ENCODE results near the gene AKAP4. TPM values are rescaled to one million over a fixed set of nuclear protein-coding genes. Genes with fewer than 3 reads are reported as not detected.

The AKAP4 gene
- total RNA-seq, 1 donor = not detected

GRCh38 chrX:50188859-50189600, 11.8 kb downstream of the AKAP4 start:
- H3K4me3 ChIP-seq (ENCODE audit: low read depth, low read length) = no peak overlapping the region
- TF ChIP-seq CTCF (IDR thresholded peaks at IDR 0.05; ENCODE audit: insufficient read depth, low read depth, low read length) = no peak
- DNase-seq (ENCODE audit: low read depth) = no peak

GRCh38 chrX:50183891-50184290, 16.9 kb downstream of the AKAP4 start:
- TF ChIP-seq CTCF (IDR thresholded peaks at IDR 0.05; ENCODE audit: insufficient read depth, low read depth, low read length) = no peak
- DNase-seq (ENCODE audit: low read depth) = no peak
- no peak overlapping the region for H3K4me3 ChIP-seq (ENCODE audit: low read depth, low read length)

DNA sequence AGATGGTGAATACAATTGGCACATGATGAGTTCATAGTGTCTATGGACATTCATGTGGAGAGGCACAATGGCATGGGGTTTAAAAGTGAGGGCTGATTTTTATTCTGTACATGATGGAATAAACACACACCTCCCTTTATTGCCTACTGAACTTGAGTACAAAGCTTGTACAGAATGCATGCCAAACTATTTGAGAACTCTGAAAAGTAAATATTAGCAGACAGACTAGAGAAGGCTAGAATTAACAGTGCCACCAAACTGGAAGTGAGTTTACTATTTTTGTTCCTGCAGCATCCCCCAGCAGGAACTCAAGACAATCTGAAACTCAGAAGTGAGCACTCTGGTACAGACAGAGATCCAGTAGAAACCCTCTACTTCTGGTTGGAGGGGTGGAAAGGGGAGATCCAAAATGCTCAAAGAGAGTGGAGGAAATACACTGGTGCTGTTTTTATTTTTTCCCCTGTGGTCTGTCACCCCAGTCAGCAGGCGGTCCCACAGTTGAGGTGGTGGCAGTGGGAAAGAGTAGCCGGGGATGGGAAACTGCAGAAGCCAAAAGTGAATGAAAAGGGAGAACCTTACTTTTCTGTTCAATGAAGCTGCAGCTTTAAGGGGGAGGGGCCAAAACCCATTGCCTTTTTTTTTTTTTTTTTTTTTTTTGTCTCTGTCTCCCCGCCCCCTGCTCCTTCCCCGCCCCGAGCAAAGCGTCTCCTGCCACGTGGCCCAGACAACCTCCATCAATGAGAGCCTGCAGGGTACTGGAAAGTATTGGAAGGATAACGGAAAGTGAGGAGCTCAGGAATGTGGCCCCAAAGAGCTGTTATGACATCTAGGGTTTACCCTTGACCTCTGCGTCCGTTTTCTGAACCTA, 20.5 kb downstream of the AKAP4 start:
- no peak for DNase-seq (ENCODE audit: low read depth)
- H3K4me3 ChIP-seq (ENCODE audit: low read depth, low read length) = no peak overlapping the region
- TF ChIP-seq CTCF (IDR thresholded peaks at IDR 0.05; ENCODE audit: insufficient read depth, low read depth, low read length) = no peak

- no peak for TF ChIP-seq CTCF (IDR thresholded peaks at IDR 0.05; ENCODE audit: insufficient read depth, low read depth, low read length)
- no peak for DNase-seq (ENCODE audit: low read depth)
- H3K4me3 ChIP-seq (ENCODE audit: low read depth, low read length) = no peak overlapping the region
Observed at GRCh38 chrX:50169717-50170116, 31.1 kb downstream of the AKAP4 start.

GRCh38 chrX:50168241-50168687, 32.5 kb downstream of the AKAP4 start:
- no peak for TF ChIP-seq CTCF (IDR thresholded peaks at IDR 0.05; ENCODE audit: insufficient read depth, low read depth, low read length)

DNA sequence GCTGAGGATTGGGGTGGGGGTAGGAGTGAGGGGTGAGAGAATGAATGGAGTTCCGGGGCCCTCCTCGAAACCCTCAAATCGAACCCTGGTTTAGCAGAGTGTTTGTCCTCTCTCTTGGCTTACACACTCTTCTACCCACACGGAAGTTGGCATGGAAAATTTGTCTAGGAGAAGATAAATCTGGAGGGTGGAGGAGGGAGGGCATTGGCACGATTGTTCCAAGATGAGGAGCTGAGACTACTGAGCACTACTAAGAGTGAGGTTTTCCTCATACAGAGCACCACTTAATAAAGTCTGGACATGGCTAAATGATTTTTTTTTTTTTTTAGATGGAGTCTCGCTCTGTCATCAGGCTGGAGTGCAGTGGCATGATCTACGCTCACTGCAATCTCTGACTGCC, 33.4 kb downstream of the AKAP4 start:
- no peak for TF ChIP-seq CTCF (IDR thresholded peaks at IDR 0.05; ENCODE audit: insufficient read depth, low read depth, low read length)
- DNase-seq (ENCODE audit: low read depth) = no peak
- H3K4me3 ChIP-seq (ENCODE audit: low read depth, low read length) = no peak overlapping the region

More at GRCh38 chrX:50168241-50168687, 32.5 kb downstream of the AKAP4 start:
- DNase-seq (ENCODE audit: low read depth) = no peak
- H3K4me3 ChIP-seq (ENCODE audit: low read depth, low read length) = no peak overlapping the region

Measured in fibroblast of villous mesenchyme (primary cell).